Measurements from ENCODE around the gene SPTBN2. TPM values are rescaled to one million over a fixed set of nuclear protein-coding genes. Genes with fewer than 3 reads are reported as not detected.

The SPTBN2 gene
- total RNA-seq, 2 donors from 2014 or later, result 1.2 to 5.6 TPM

- no peak for ATAC-seq (ENCODE audit: insufficient number of reproducible peaks, low FRiP score, low read depth)
- no peaks in the 10 kb centered on the region for H3K4me1 ChIP-seq (ENCODE audit: control insufficient read depth in 1 of 2, low read depth in 2 of 2)
- H3K27me3 ChIP-seq (replicated peaks; ENCODE audit: insufficient read depth), result no peaks in the 10 kb centered on the region
- no peak overlapping the region for H3K27ac ChIP-seq
- H3K36me3 ChIP-seq, result no peaks in the 10 kb centered on the region
- DNase-seq (ENCODE audit: low spot score), result no peak
- no peaks in the 10 kb centered on the region for H3K9me3 ChIP-seq
- H3K4me3 ChIP-seq, result no peak overlapping the region
- no peak for TF ChIP-seq CTCF (IDR thresholded peaks at IDR 0.05)
Measured at GRCh38 chr11:66715346-66716085, 13.5 kb downstream of the SPTBN2 start.

GRCh38 chr11:66713746-66714480 lies 15.1 kb downstream of the SPTBN2 start:
- H3K9me3 ChIP-seq, result no peaks in the 10 kb centered on the region
- H3K4me1 ChIP-seq (ENCODE audit: control insufficient read depth in 1 of 2, low read depth in 2 of 2), result no peaks in the 10 kb centered on the region
- DNase-seq (ENCODE audit: low spot score) (no peak), ATAC-seq (ENCODE audit: insufficient number of reproducible peaks, low FRiP score, low read depth) (no peak)
- H3K27me3 ChIP-seq (replicated peaks; ENCODE audit: insufficient read depth), result no peaks in the 10 kb centered on the region
- H3K36me3 ChIP-seq, result no peaks in the 10 kb centered on the region
- no peak overlapping the region for H3K4me3 ChIP-seq
- no peak for TF ChIP-seq CTCF (IDR thresholded peaks at IDR 0.05)
- no peak overlapping the region for H3K27ac ChIP-seq

- no peaks in the 10 kb centered on the region for H3K4me1 ChIP-seq (ENCODE audit: control insufficient read depth in 1 of 2, low read depth in 2 of 2)
- no peak for TF ChIP-seq CTCF (IDR thresholded peaks at IDR 0.05)
- no peaks in the 10 kb centered on the region for H3K27me3 ChIP-seq (replicated peaks; ENCODE audit: insufficient read depth)
- no peak overlapping the region for H3K4me3 ChIP-seq
- no peaks in the 10 kb centered on the region for H3K9me3 ChIP-seq
- ATAC-seq (ENCODE audit: insufficient number of reproducible peaks, low FRiP score, low read depth), result no peak
- DNase-seq (ENCODE audit: low spot score), result no peak
- H3K27ac ChIP-seq, result no peak overlapping the region
- H3K36me3 ChIP-seq, result no peaks in the 10 kb centered on the region
Measured at GRCh38 chr11:66710384-66710930, 18.6 kb downstream of the SPTBN2 start.

GRCh38 chr11:66708701-66709100 lies 20.3 kb downstream of the SPTBN2 start:
- no peak for TF ChIP-seq CTCF (IDR thresholded peaks at IDR 0.05)
- DNase-seq (ENCODE audit: low spot score) (no peak), ATAC-seq (ENCODE audit: insufficient number of reproducible peaks, low FRiP score, low read depth) (no peak)
- H3K4me1 ChIP-seq (ENCODE audit: control insufficient read depth in 1 of 2, low read depth in 2 of 2), result no peaks in the 10 kb centered on the region
- H3K9me3 ChIP-seq, result no peaks in the 10 kb centered on the region
- no peaks in the 10 kb centered on the region for H3K36me3 ChIP-seq
- no peaks in the 10 kb centered on the region for H3K27me3 ChIP-seq (replicated peaks; ENCODE audit: insufficient read depth)
- no peak overlapping the region for H3K4me3 ChIP-seq
- H3K27ac ChIP-seq, result no peak overlapping the region

- no peak for TF ChIP-seq CTCF (IDR thresholded peaks at IDR 0.05)
- no peak overlapping the region for H3K27ac ChIP-seq
- H3K36me3 ChIP-seq, result no peaks in the 10 kb centered on the region
- H3K4me1 ChIP-seq (ENCODE audit: control insufficient read depth in 1 of 2, low read depth in 2 of 2), result no peaks in the 10 kb centered on the region
- DNase-seq (ENCODE audit: low spot score) (no peak), ATAC-seq (ENCODE audit: insufficient number of reproducible peaks, low FRiP score, low read depth) (no peak)
- H3K9me3 ChIP-seq, result no peaks in the 10 kb centered on the region
- H3K4me3 ChIP-seq, result no peak overlapping the region
- H3K27me3 ChIP-seq (replicated peaks; ENCODE audit: insufficient read depth), result no peaks in the 10 kb centered on the region
Measured at GRCh38 chr11:66708094-66708493, 20.9 kb downstream of the SPTBN2 start.
